ENCODE data around the gene PRDM11. TPM values are rescaled to one million over a fixed set of nuclear protein-coding genes. Genes with fewer than 3 reads are reported as not detected.

PRDM11 gene
- total and polyA plus RNA-seq, 10 of the 15 experiments (the other 5 are each of a cell fraction or from before 2014, with no cell fraction given): 0.03 to 2.4 (median 0.53) TPM

DNA sequence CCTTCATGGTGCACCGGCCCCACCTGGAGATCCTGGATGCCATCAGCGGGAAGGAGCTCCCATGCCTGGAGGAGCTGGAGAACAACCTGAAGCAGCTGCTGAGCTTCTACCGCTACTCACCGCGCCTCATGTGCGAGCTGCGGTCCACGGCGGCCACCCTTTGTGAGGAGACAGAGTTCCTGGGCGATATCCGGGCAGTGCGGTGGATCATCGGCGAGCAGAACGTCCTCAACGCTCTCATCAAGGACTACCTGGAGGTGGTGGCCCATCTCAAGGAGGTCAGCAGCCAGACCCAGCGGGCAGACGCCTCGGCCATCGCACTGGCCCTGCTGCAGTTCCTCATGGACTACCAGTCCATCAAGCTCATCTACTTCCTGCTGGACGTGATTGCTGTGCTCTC, 80.5 kb downstream of the PRDM11 start:
- 76% methylated on average over 21 of the region's 21 CpGs for WGBS (ENCODE audit: insufficient coverage, insufficient replicate concordance, low lambda C conversion rate, missing lambda C conversion rate)
- SMC1A ChIA-PET (ENCODE audit: uncharacterized antibody, unreplicated experiment): no interaction called here
- DNase-seq (ENCODE audit: low read depth, low spot score) (no peak), ATAC-seq (no peak), FAIRE-seq (no peak)
- CTCF ChIA-PET: no interaction called here
- no peaks in the 10 kb centered on the region for H3K9me3 ChIP-seq (replicated peaks; ENCODE audit: control insufficient read depth, insufficient read depth, low read length)
- H2AFZ ChIP-seq (ENCODE audit: control insufficient read depth, low read depth, low read length): no peak overlapping the region
- no peak overlapping the region for H3K4me2 ChIP-seq (ENCODE audit: control insufficient read depth, insufficient read depth)
- POLR2A ChIA-PET: no interaction called here
- H3K9ac ChIP-seq (ENCODE audit: control insufficient read depth, insufficient read depth, low read length): no peak overlapping the region
- no peak overlapping the region for H3K27ac ChIP-seq (ENCODE audit: control insufficient read depth, insufficient read depth)
- no peak for TF ChIP-seq TBL1XR1 (IDR thresholded peaks at IDR 0.05; ENCODE audit: low read depth, low read length)
- no peak for TF ChIP-seq SREBF2 (IDR thresholded peaks at IDR 0.05; ENCODE audit: low read length)
- TF ChIP-seq, protein P1, sequence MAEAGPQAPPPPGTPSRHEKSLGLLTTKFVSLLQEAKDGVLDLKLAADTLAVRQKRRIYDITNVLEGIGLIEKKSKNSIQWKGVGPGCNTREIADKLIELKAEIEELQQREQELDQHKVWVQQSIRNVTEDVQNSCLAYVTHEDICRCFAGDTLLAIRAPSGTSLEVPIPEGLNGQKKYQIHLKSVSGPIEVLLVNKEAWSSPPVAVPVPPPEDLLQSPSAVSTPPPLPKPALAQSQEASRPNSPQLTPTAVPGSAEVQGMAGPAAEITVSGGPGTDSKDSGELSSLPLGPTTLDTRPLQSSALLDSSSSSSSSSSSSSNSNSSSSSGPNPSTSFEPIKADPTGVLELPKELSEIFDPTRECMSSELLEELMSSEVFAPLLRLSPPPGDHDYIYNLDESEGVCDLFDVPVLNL (IDR thresholded peaks at IDR 0.05; ENCODE audit: low read depth, low read length): no peak
- TF ChIP-seq YBX1 (IDR thresholded peaks at IDR 0.05): no peak
- no peak for TF ChIP-seq CEBPB (IDR thresholded peaks at IDR 0.05; ENCODE audit: borderline replicate concordance in 1 of 2, low read depth in 2 of 2, low read length in 2 of 2)
- RAD21 ChIA-PET (ENCODE audit: unreplicated experiment): no interaction called here
- no peak overlapping the region for H3K4me3 ChIP-seq
- in situ Hi-C loops (cut with MboI) (no loop called here), intact Hi-C loops (cut with micrococcal nuclease; ENCODE audit: unreplicated experiment) (no loop called here)
- H3K79me2 ChIP-seq (ENCODE audit: control insufficient read depth, insufficient read depth, low read length): no peaks in the 10 kb centered on the region
- BruUV-seq (replicated peaks): no TSS peak
- no peaks in the 10 kb centered on the region for H3K4me1 ChIP-seq (ENCODE audit: control insufficient read depth, insufficient read depth, low read length)
- no peaks in the 10 kb centered on the region for H3K27me3 ChIP-seq (replicated peaks in 1 of 2; ENCODE audit: control insufficient read depth in 2 of 2, insufficient read depth in 2 of 2, low read length in 1 of 2)
- H3K36me3 ChIP-seq (ENCODE audit: control insufficient read depth in 2 of 2, insufficient read depth in 2 of 2, low read length in 1 of 2): no peaks in the 10 kb centered on the region; a peak in 1 of 4 replicates
- no peaks in the 10 kb centered on the region for H4K20me1 ChIP-seq (ENCODE audit: control insufficient read depth, insufficient read depth)

DNA sequence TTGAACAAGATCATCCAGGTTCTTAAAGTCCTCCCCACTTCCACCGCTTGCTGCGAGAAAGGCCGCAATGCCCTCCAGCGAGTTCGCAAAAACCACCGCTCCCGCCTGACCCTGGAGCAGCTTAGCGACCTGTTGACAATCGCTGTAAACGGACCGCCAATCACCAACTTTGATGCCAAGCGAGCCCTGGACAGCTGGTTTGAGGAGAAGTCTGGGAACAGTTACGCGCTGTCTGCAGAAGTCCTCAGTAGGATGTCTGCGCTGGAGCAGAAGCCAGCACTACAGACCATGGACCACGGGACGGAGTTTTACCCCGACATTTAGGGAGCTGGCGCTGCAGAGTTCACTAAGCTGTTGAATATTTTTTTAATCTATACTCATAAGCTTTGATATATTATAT, 81.4 kb downstream of the PRDM11 start:
- ChIA-PET CTCF (interaction anchor here (1.2 to 1.5 kb wide), 2 partner anchors 10 to 17 kb away, joined by 3 read pairs; no protein-coding TSS in a partner anchor), RAD21 (ENCODE audit: unreplicated experiment) (no interaction called here), SMC1A (ENCODE audit: uncharacterized antibody, unreplicated experiment) (no interaction called here), POLR2A (no interaction called here)
- Histone ChIP-seq H3K9me3 (replicated peaks; ENCODE audit: control insufficient read depth, insufficient read depth, low read length) (no peaks in the 10 kb centered on the region), H3K4me2 (ENCODE audit: control insufficient read depth, insufficient read depth) (no peak overlapping the region), H2AFZ (ENCODE audit: control insufficient read depth, low read depth, low read length) (no peak overlapping the region), H3K36me3 (ENCODE audit: control insufficient read depth in 2 of 2, insufficient read depth in 2 of 2, low read length in 1 of 2) (no peaks in the 10 kb centered on the region; a peak in 1 of 4 replicates), H3K27ac (ENCODE audit: control insufficient read depth, insufficient read depth) (no peak overlapping the region), H3K4me1 (ENCODE audit: control insufficient read depth, insufficient read depth, low read length) (no peaks in the 10 kb centered on the region), H3K9ac (ENCODE audit: control insufficient read depth, insufficient read depth, low read length) (no peak overlapping the region), H3K79me2 (ENCODE audit: control insufficient read depth, insufficient read depth, low read length) (no peaks in the 10 kb centered on the region), H3K27me3 (replicated peaks in 1 of 2; ENCODE audit: control insufficient read depth in 2 of 2, insufficient read depth in 2 of 2, low read length in 1 of 2) (no peaks in the 10 kb centered on the region), H3K4me3 (no peak overlapping the region), H4K20me1 (ENCODE audit: control insufficient read depth, insufficient read depth) (no peaks in the 10 kb centered on the region)
- BruUV-seq (replicated peaks): no TSS peak
- DNase-seq (ENCODE audit: low read depth, low spot score): no peak
- intact Hi-C loops (cut with micrococcal nuclease; ENCODE audit: unreplicated experiment) (no loop called here), in situ Hi-C loops (cut with MboI) (no loop called here)
- WGBS (ENCODE audit: insufficient coverage, insufficient replicate concordance, low lambda C conversion rate, missing lambda C conversion rate): 86% methylated on average over 19 of the region's 19 CpGs
- TF ChIP-seq, protein P2, sequence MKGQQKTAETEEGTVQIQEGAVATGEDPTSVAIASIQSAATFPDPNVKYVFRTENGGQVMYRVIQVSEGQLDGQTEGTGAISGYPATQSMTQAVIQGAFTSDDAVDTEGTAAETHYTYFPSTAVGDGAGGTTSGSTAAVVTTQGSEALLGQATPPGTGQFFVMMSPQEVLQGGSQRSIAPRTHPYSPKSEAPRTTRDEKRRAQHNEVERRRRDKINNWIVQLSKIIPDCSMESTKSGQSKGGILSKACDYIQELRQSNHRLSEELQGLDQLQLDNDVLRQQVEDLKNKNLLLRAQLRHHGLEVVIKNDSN (IDR thresholded peaks at IDR 0.05; ENCODE audit: borderline replicate concordance, extremely low read length, insufficient read depth, low read depth, low read length): no peak
- no peak for TF ChIP-seq JUND (IDR thresholded peaks at IDR 0.05; ENCODE audit: low read depth, low read length)
- ATAC-seq: no peak
- no peak for FAIRE-seq
